A673 (cell line): ENCODE results near the gene NSUN2. TPM values are rescaled to one million over a fixed set of nuclear protein-coding genes. Genes with fewer than 3 reads are reported as not detected.
"Not testable (repeated sequence)": the region's sequence is repeated elsewhere in the genome, so short reads cannot be mapped to it uniquely, and the experiment has no call there.

Experiments used
- BruUV-seq: library from RNA; stranded (reverse); fragments of 400-500 nt; replicated peaks from 2 replicates; lab custom pipeline; 2021; lab: Mats Ljungman, UMichigan
- CTCF ChIA-PET: fragments of 300-600 bp; sonication (Branson Sonifier 250); formaldehyde crosslinking; loops from one replicate; lab custom pipeline; 2022; ENCODE audit warnings: antibody characterized with exemption; lab: Charles Lee
- POLR2A ChIA-PET: fragments of 300-600 bp; sonication (Branson Sonifier 250); formaldehyde crosslinking; loops from one replicate; lab custom pipeline; 2022; ENCODE audit warnings: antibody characterized with exemption; ENCODE audit not compliant: low non-redundant PET; lab: Charles Lee
- DNase-seq: peaks from one replicate; pipeline ENCODE4 v3.0.0-alpha.2; 2015; ENCODE audit warnings: low spot score
- H3K27ac ChIP-seq: fragments of 200-600 bp; sonication (generic); 2 replicates; pipeline ENCODE4 v1.5.1; 2016; ENCODE audit warnings: mixed run types, low read depth, mild to moderate bottlenecking, mixed read lengths, antibody characterized with exemption, low read length; ENCODE audit not compliant: poor library complexity, severe bottlenecking
- H3K27me3 ChIP-seq: fragments of 200-600 bp; sonication (generic); replicated peaks from 2 replicates; pipeline ENCODE4 v1.6.1; 2017; ENCODE audit warnings: mixed run types, low read depth, mild to moderate bottlenecking, mixed read lengths, antibody characterized with exemption, low read length; ENCODE audit not compliant: insufficient read depth, poor library complexity
- H3K36me3 ChIP-seq: fragments of 200-600 bp; sonication (generic); 2 replicates; pipeline ENCODE4 v1.6.1; 2016; ENCODE audit warnings: mixed run types, mild to moderate bottlenecking, mixed read lengths, antibody characterized with exemption, low read length; ENCODE audit not compliant: insufficient read depth, poor library complexity, severe bottlenecking
- H3K4me1 ChIP-seq: fragments of 200-600 bp; sonication (generic); 2 replicates; pipeline ENCODE4 v1.6.1; 2017; ENCODE audit warnings: mixed run types, mild to moderate bottlenecking, mixed read lengths, antibody characterized with exemption, low read length; ENCODE audit not compliant: insufficient read depth, poor library complexity, severe bottlenecking
- H3K4me3 ChIP-seq: fragments of 200-600 bp; sonication (generic); 2 replicates; pipeline ENCODE4 v1.5.1; 2016; ENCODE audit warnings: low read depth, mixed run types, mild to moderate bottlenecking, mixed read lengths, low read length; ENCODE audit not compliant: poor library complexity, severe bottlenecking
- H3K9me3 ChIP-seq: fragments of 200-600 bp; sonication (generic); 2 replicates; pipeline ENCODE4 v1.6.1; 2016; ENCODE audit warnings: mixed run types, low read depth, mild to moderate bottlenecking, mixed read lengths, antibody characterized with exemption, low read length; ENCODE audit not compliant: poor library complexity, severe bottlenecking
- CTCF ChIP-seq: fragments of 300-800, 200-600 bp; sonication (generic); conservative IDR thresholded peaks from 2 replicates; pipeline ENCODE4 v1.5.1; 2017; ENCODE audit warnings: low read depth, mild to moderate bottlenecking, antibody characterized with exemption, low read length, moderate library complexity, mixed read lengths
- EZH2 ChIP-seq: fragments of 200-600 bp; sonication (generic); IDR thresholded peaks from 2 replicates; pipeline ENCODE4 v1.6.1; 2017; ENCODE audit warnings: borderline replicate concordance, low read depth, mild to moderate bottlenecking, mixed read lengths, antibody characterized with exemption, low read length; ENCODE audit not compliant: poor library complexity, severe bottlenecking
- intact Hi-C: fragments of 100-400 bp; cut with micrococcal nuclease; formaldehyde crosslinking; loops from one replicate; pipeline ENCODE4 v1.10.0; 2022; ENCODE audit not compliant: unreplicated experiment
- total RNA-seq: library from RNA; stranded (reverse); gene quantifications from 2 replicates; pipeline ENCODE4 v1.2.3, GENCODE V29; 2021

NSUN2 gene
- total RNA-seq, 1 experiment from 2014 or later = 111 TPM

DNA sequence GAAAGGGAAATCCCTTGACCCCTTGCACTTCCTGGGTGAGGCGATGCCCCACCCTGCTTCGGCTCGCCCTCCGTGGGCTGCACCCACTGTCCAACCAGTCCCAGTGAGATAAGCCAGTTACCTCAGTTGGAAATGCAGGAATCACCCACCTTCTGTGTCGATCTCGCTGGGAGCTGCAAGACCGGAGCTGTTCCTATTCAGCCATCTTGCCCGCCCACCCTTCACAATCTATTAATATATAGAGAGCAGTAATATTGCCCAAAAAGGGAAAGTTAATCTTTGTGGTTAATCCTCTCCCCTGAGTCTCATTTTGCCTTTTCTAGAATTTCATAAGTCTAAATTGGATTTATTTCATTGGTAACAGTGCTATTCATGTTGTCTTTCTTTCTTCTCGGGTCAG lies 16.8 kb upstream of the NSUN2 start:
- DNase-seq = no peak
- Histone ChIP-seq H3K36me3 (no peaks in the 10 kb centered on the region), H3K27ac (no peak overlapping the region), H3K4me3 (no peak overlapping the region), H3K27me3 (no peaks in the 10 kb centered on the region), H3K9me3 (peaks cover 5% of the 10 kb centered on the region), H3K4me1 (no peaks in the 10 kb centered on the region)
- intact Hi-C loops = no loop called here
- TF ChIP-seq EZH2 = no peak
- TF ChIP-seq CTCF = no peak
- ChIA-PET POLR2A (no interaction called here), CTCF (no interaction called here)
- no TSS peak for BruUV-seq

GRCh38 chr5:6649186-6649585 lies 16.3 kb upstream of the NSUN2 start:
- peaks cover 5% of the 10 kb centered on the region for H3K9me3 ChIP-seq
- BruUV-seq = no TSS peak
- DNase-seq = no peak
- intact Hi-C loops = no loop called here
- POLR2A ChIA-PET = no interaction called here
- H3K4me3 ChIP-seq = no peak overlapping the region
- no peak for TF ChIP-seq CTCF
- TF ChIP-seq EZH2 = no peak
- H3K27ac ChIP-seq = no peak overlapping the region
- no peaks in the 10 kb centered on the region for H3K36me3 ChIP-seq
- CTCF ChIA-PET = no interaction called here
- H3K4me1 ChIP-seq = no peaks in the 10 kb centered on the region
- H3K27me3 ChIP-seq = no peaks in the 10 kb centered on the region

DNA sequence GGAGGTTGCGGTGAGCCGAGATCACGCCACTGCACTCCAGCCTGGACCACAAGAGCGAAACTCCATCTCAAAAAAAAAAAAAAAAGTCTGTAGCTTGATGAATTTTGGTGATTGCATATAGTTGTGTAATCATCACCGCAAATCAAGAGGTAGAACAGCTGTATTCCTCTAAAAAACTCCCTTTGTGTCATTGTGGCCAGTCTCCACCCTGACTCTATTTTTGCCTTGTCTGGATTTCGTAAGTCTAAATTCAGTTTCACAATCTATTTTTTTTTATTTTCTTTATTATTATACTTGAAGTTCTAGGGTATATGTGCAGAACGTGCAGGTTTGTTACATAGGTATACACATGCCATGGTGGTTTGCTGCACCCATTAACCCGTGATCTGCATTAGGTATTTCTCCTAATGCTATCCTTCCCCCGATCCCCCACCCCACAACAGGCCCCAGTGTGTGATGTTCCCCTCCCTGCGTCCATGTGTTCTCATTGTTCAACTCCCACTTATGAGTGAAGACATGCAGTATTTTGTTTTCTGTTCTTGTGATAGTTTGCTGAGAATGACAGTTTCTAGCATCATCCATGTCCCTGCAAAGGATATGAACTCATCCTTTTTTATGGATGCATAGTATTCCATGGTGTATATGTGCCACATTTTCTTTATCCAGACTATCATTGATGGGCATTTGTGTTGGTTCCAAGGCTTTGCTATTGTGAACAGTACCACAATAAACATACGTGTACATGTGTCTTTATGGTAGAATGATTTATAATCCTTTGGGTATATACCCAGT lies 12.9 kb upstream of the NSUN2 start:
- H3K27me3 ChIP-seq, CTCF ChIA-PET, DNase-seq, intact Hi-C loops, H3K9me3 ChIP-seq, BruUV-seq, POLR2A ChIA-PET, H3K27ac ChIP-seq, H3K4me3 ChIP-seq, H3K4me1 ChIP-seq, H3K36me3 ChIP-seq: not testable (repeated sequence)

GRCh38 chr5:6644794-6645241 lies 12.0 kb upstream of the NSUN2 start:
- Histone ChIP-seq H3K9me3 (peaks cover 1% of the 10 kb centered on the region), H3K4me3 (no peak overlapping the region), H3K4me1 (no peaks in the 10 kb centered on the region), H3K27ac (no peak overlapping the region), H3K36me3 (no peaks in the 10 kb centered on the region), H3K27me3 (no peaks in the 10 kb centered on the region)
- no TSS peak for BruUV-seq
- POLR2A ChIA-PET = no interaction called here
- TF ChIP-seq EZH2 (no peak), CTCF (no peak)
- DNase-seq = no peak
- intact Hi-C loops = no loop called here
- CTCF ChIA-PET = no interaction called here
